Transverse colon (tissue), 4 donors: ENCODE results near the gene TTC6. TPM values are rescaled to one million over a fixed set of nuclear protein-coding genes. Genes with fewer than 3 reads are reported as not detected.

Source experiments
- DNase-seq: peaks from one replicate; pipeline ENCODE4 v3.0.0-alpha.2; 2019
- H3K27ac ChIP-seq, 4 donors: fragments of 200-600 bp; sonication (generic); 2 replicates each; pipeline ENCODE4 v1.5.1; 2016 to 2018; ENCODE audit warnings: inconsistent platforms in 4 of 4
- H3K27me3 ChIP-seq: fragments of 200-600 bp; sonication (generic); 2 replicates; pipeline ENCODE4 v1.5.1; 2017; ENCODE audit warnings: inconsistent platforms
- H3K36me3 ChIP-seq, 4 donors: fragments of 200-600 bp; sonication (generic); 2 replicates each; pipeline ENCODE4 v1.5.1; 2017 to 2019; ENCODE audit warnings: inconsistent platforms in 4 of 4
- H3K4me1 ChIP-seq, 4 donors: fragments of 200-600 bp; sonication (generic); 2 replicates each; pipeline ENCODE4 v1.5.1; 2017 to 2020; ENCODE audit warnings: inconsistent platforms in 4 of 4
- H3K4me3 ChIP-seq, 4 donors: fragments of 200-600 bp; sonication (generic); 1 replicate in 1 of 4; 2 replicates in 3 of 4; pipeline versions ENCODE4 v1.5.1 to v1.6.1; 2017 to 2019; ENCODE audit warnings: inconsistent platforms in 4 of 4
- H3K9me3 ChIP-seq, 2 donors: fragments of 200-600 bp; sonication (generic); 2 replicates each; pipeline ENCODE4 v1.5.1; 2017 to 2019; ENCODE audit warnings: inconsistent platforms in 2 of 2
- CTCF ChIP-seq, 5 experiments: fragments of 200-600 bp in 3 of 5; fragments of 450-650 bp in 2 of 5; sonication (generic) in 3 of 5; IDR thresholded peaks; 1 replicate in 2 of 5; 2 replicates in 3 of 5; pipeline ENCODE4 v1.5.1; 2016 to 2017; ENCODE audit warnings: antibody characterized with exemption in 5 of 5, inconsistent platforms in 3 of 5, mild to moderate bottlenecking in 2 of 5, moderate library complexity in 1 of 5
- EP300 ChIP-seq: sonication (generic); formaldehyde crosslinking; IDR thresholded peaks from one replicate; pipeline ENCODE4 v1.6.1; 2017; ENCODE audit warnings: antibody characterized with exemption, low read depth
- POLR2A ChIP-seq: fragments of 450-650 bp; IDR thresholded peaks from one replicate; pipeline ENCODE4 v1.6.1; 2016; ENCODE audit warnings: antibody characterized with exemption, mild to moderate bottlenecking, moderate library complexity
- POLR2AphosphoS5 ChIP-seq, 3 donors: sonication (generic); formaldehyde crosslinking; IDR thresholded peaks; one replicate each; pipeline ENCODE4 v1.6.1; 2016; ENCODE audit warnings: antibody characterized with exemption in 3 of 3
- WGBS, 2 donors: methylation state at CpG; one replicate each; pipeline ENCODE4 v1.1.5; 2018; ENCODE audit warnings: low coverage in 1 of 2; 5-methylcytosine and 5-hydroxymethylcytosine counted together
- in situ Hi-C, 4 donors: fragments of 200-750 bp; cut with MboI; loops; one replicate each; pipeline versions ENCODE4 v1.15.0 to v1.15.1; 2017; ENCODE audit warnings: low sequenced_read_pairs in 3 of 4, low pct_ligation_motif_present in 1 of 4, low pct_unique_long_range_greater_than_20kb in 1 of 4
- intact Hi-C: fragments of 100-400 bp; cut with DNase I; formaldehyde crosslinking; loops from one replicate; pipeline ENCODE4 v1.15.1; 2023; ENCODE audit warnings: low total_unique reads
- total RNA-seq, 4 donors: library from RNA; depleted of rRNA; stranded (reverse); fragments of >200 nt; gene quantifications; one replicate each; pipeline ENCODE4 v1.1.0, GENCODE V29; 2016

The TTC6 gene
- total RNA-seq, 4 donors from 2014 or later, result 1.5 to 12.5 (median 4.9) TPM

GRCh38 chr14:37623426-37623951, 28.1 kb downstream of the TTC6 start:
- peaks cover 28% of the 10 kb centered on the region for H3K27me3 ChIP-seq
- no peaks in the 10 kb centered on the region for H3K9me3 ChIP-seq
- in situ Hi-C loops (no loop called here), intact Hi-C loops (no loop called here)
- TF ChIP-seq POLR2AphosphoS5 (IDR thresholded peaks at IDR 0.05) (no peak), POLR2A (no peak), CTCF (IDR thresholded peaks at IDR 0.05) (no peak), EP300 (no peak)
- H3K4me1 ChIP-seq, result no peaks in the 10 kb centered on the region
- no peaks in the 10 kb centered on the region for H3K36me3 ChIP-seq
- no peak overlapping the region for H3K27ac ChIP-seq
- WGBS, 2 donors, result 63% methylated on average over 1 of the region's 1 CpG; no CpG with 5 or more reads in 1 of the 2 donors
- no peak for DNase-seq
- H3K4me3 ChIP-seq, result no peak overlapping the region

- intact Hi-C loops (no loop called here), in situ Hi-C loops (no loop called here)
- Histone ChIP-seq H3K4me3 (no peak overlapping the region), H3K36me3 (no peaks in the 10 kb centered on the region), H3K27me3 (peaks cover 28% of the 10 kb centered on the region), H3K4me1 (no peaks in the 10 kb centered on the region), H3K27ac (no peak overlapping the region), H3K9me3 (peaks cover 0 to 3% of the 10 kb centered on the region in 2 donors)
- DNase-seq, result no peak
- no peak for TF ChIP-seq POLR2AphosphoS5 (IDR thresholded peaks at IDR 0.05)
- WGBS, 2 donors, result 95% methylated on average over 1 of the region's 1 CpG; no CpG with 5 or more reads in 1 of the 2 donors
Observed at GRCh38 chr14:37623971-37624370, 28.5 kb downstream of the TTC6 start.

- Histone ChIP-seq H3K27me3 (peaks cover 25% of the 10 kb centered on the region), H3K9me3 (peaks cover 0 to 3% of the 10 kb centered on the region in 2 donors), H3K27ac (no peak overlapping the region), H3K36me3 (no peaks in the 10 kb centered on the region), H3K4me1 (no peaks in the 10 kb centered on the region), H3K4me3 (no peak overlapping the region)
- 58 to 59% methylated on average over 7 to 9 of the region's 9 CpGs for WGBS, 2 donors
- intact Hi-C loops (no loop called here), in situ Hi-C loops (no loop called here)
- no peak for TF ChIP-seq POLR2A
- no peak for TF ChIP-seq EP300
- DNase-seq, result no peak
Observed at GRCh38 chr14:37625597-37626595, 30.5 kb downstream of the TTC6 start.

GRCh38 chr14:37637341-37637740, 41.9 kb downstream of the TTC6 start:
- in situ Hi-C loops, result no loop called here
- H3K27ac ChIP-seq, result no peak overlapping the region
- no peaks in the 10 kb centered on the region for H3K27me3 ChIP-seq
- no peak for DNase-seq
- TF ChIP-seq POLR2AphosphoS5 (IDR thresholded peaks at IDR 0.05), result no peak
- TF ChIP-seq POLR2A, result no peak
- no peak for TF ChIP-seq EP300
- TF ChIP-seq CTCF (IDR thresholded peaks at IDR 0.05), result no peak
- no peak overlapping the region for H3K4me3 ChIP-seq
- H3K36me3 ChIP-seq, result no peaks in the 10 kb centered on the region
- no peaks in the 10 kb centered on the region for H3K9me3 ChIP-seq
- intact Hi-C loops, result no loop called here
- no peaks in the 10 kb centered on the region for H3K4me1 ChIP-seq
- 73 to 75% methylated on average over 3 to 4 of the region's 4 CpGs for WGBS, 2 donors

GRCh38 chr14:37638599-37638998, 43.2 kb downstream of the TTC6 start:
- TF ChIP-seq POLR2A (no peak), EP300 (no peak), POLR2AphosphoS5 (IDR thresholded peaks at IDR 0.05) (no peak), CTCF (IDR thresholded peaks at IDR 0.05) (no peak)
- DNase-seq, result no peak
- Histone ChIP-seq H3K27me3 (no peaks in the 10 kb centered on the region), H3K9me3 (no peaks in the 10 kb centered on the region), H3K36me3 (no peaks in the 10 kb centered on the region), H3K4me3 (no peak overlapping the region), H3K4me1 (no peaks in the 10 kb centered on the region), H3K27ac (no peak overlapping the region)
- intact Hi-C loops (no loop called here), in situ Hi-C loops (no loop called here)
- 86 to 94% methylated on average over 2 of the region's 2 CpGs for WGBS, 2 donors
